HS-5 (cell line): ENCODE measurements around the gene ARHGAP23.
"Not testable (repeated sequence)": the region's sequence is repeated elsewhere in the genome, so short reads cannot be mapped to it uniquely, and the experiment has no call there.

ENCODE experiments used
- DNase-seq: peaks from one replicate; pipeline ENCODE4 v3.0.0-alpha.2; 2012; ENCODE audit warnings: low read depth

ARHGAP23 gene

GRCh38 chr17:38421871-38422827, 6.1 kb upstream of the ARHGAP23 start:
- no peak for DNase-seq

GRCh38 chr17:38424297-38424972, 3.8 kb upstream of the ARHGAP23 start:
- no peak for DNase-seq

- DNase-seq, result no peak
Observed at GRCh38 chr17:38425031-38425430, 3.2 kb upstream of the ARHGAP23 start.

GRCh38 chr17:38425744-38426143, 2.5 kb upstream of the ARHGAP23 start:
- DNase-seq, result no peak

- no peak for DNase-seq
Observed at GRCh38 chr17:38426441-38426840, 1.8 kb upstream of the ARHGAP23 start.

- DNase-seq, result no peak
Observed at GRCh38 chr17:38427160-38427949, 909 bp upstream of the ARHGAP23 start.

GRCh38 chr17:38428643-38429371, 543 bp downstream of the ARHGAP23 start:
- no peak for DNase-seq

GRCh38 chr17:38429476-38430100, 1.3 kb downstream of the ARHGAP23 start:
- DNase-seq, result no peak

- DNase-seq, result no peak
Observed at GRCh38 chr17:38430316-38430715, 2.1 kb downstream of the ARHGAP23 start.

GRCh38 chr17:38430822-38431221, 2.6 kb downstream of the ARHGAP23 start:
- DNase-seq, result no peak

GRCh38 chr17:38431346-38432145, 3.3 kb downstream of the ARHGAP23 start:
- no peak for DNase-seq

- DNase-seq, result no peak
Observed at GRCh38 chr17:38434178-38434665, 6.0 kb downstream of the ARHGAP23 start.

- no peak for DNase-seq
Observed at GRCh38 chr17:38435795-38436194, 7.5 kb downstream of the ARHGAP23 start.

- no peak for DNase-seq
Observed at GRCh38 chr17:38436386-38436785, 8.1 kb downstream of the ARHGAP23 start.

- not testable (repeated sequence) for DNase-seq
Observed at GRCh38 chr17:38437313-38437712, 9.0 kb downstream of the ARHGAP23 start.

- DNase-seq, result no peak
Observed at GRCh38 chr17:38439436-38439835, 11.2 kb downstream of the ARHGAP23 start.

GRCh38 chr17:38440614-38441397, 12.5 kb downstream of the ARHGAP23 start:
- no peak for DNase-seq

GRCh38 chr17:38441429-38442061, 13.3 kb downstream of the ARHGAP23 start:
- DNase-seq, result no peak

GRCh38 chr17:38442548-38442947, 14.3 kb downstream of the ARHGAP23 start:
- no peak for DNase-seq
